PC-9 (cell line): Measurements from ENCODE around the gene C20orf204.

Source experiments
- CTCF ChIP-seq: fragments of 200-600 bp; sonication (generic); conservative IDR thresholded peaks from 2 replicates; pipeline ENCODE4 v1.6.1; 2017; ENCODE audit warnings: mixed run types, antibody characterized with exemption, mild to moderate bottlenecking, moderate library complexity
- EZH2 ChIP-seq: fragments of 200-600 bp; sonication (generic); IDR thresholded peaks from 2 replicates; pipeline ENCODE4 v1.8.0; 2017; ENCODE audit warnings: antibody characterized with exemption, low read depth

GRCh38 chr20:64030371-64031134 lies 5.4 kb upstream of the C20orf204 start:
- TF ChIP-seq CTCF, result no peak
- no peak for TF ChIP-seq EZH2
